Measurements from ENCODE around the gene STT3A. TPM values are rescaled to one million over a fixed set of nuclear protein-coding genes. Genes with fewer than 3 reads are reported as not detected.

Gene STT3A
- total and polyA plus RNA-seq, 2 experiments from 2014 or later: 91.7 to 156 TPM

DNA sequence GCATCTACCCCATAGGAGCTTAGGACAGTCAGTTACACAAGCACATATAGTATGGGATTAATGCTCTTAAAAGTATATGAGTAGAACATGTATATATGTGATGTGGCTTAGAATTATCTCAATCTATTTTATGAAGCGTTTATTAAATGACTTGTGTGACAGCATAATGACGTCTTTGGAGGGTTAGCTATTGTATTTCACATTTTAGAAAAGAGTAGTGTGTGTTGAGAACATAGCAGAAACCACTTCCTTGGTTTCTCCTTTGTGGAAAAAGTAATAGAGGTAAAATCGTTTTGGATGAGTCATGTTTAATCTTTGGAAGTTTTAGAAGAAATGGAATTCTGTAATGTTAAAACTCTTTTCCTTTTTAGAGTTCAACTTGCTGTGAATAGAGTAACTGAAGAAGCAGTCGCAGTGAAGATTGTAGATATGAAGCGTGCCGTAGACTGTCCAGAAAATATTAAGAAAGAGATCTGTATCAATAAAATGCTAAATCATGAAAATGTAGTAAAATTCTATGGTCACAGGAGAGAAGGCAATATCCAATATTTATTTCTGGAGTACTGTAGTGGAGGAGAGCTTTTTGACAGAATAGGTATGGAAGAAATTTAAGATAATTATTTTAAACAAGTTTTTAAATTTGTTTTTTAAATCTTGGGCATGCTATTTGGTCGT is 34.7 kb downstream of the STT3A start:
- H4K20me1 ChIP-seq (replicated peaks; ENCODE audit: insufficient read depth): peaks cover 5% of the 10 kb centered on the region; the same call in 1 of the 2 replicates
- peaks cover 49% of the 10 kb centered on the region for H3K79me2 ChIP-seq (replicated peaks; ENCODE audit: insufficient read depth)
- no peak overlapping the region for H3K27ac ChIP-seq (ENCODE audit: low read depth)
- ATAC-seq (no peak), DNase-seq (ENCODE audit: low spot score) (no peak)
- peaks cover 10% of the 10 kb centered on the region; the same call in 1 of the 2 replicates for H3K4me1 ChIP-seq (ENCODE audit: insufficient read depth)
- no peaks in the 10 kb centered on the region for H3K9me2 ChIP-seq (ENCODE audit: insufficient read depth)
- TF ChIP-seq NANOG (IDR thresholded peaks at IDR 0.05; ENCODE audit: borderline replicate concordance) (no peak), ZNF114 (CRISPR knock-in tag; IDR thresholded peaks at IDR 0.05) (no peak), JUNB (IDR thresholded peaks at IDR 0.05; ENCODE audit: unreplicated experiment) (no peak), ETS1 (IDR thresholded peaks at IDR 0.05) (no peak), ZNF331 (CRISPR knock-in tag; IDR thresholded peaks at IDR 0.05; ENCODE audit: low read depth) (no peak), CREB1 (CRISPR knock-in tag; IDR thresholded peaks at IDR 0.05; ENCODE audit: low read depth) (no peak), STAT1 (IDR thresholded peaks at IDR 0.05; ENCODE audit: unreplicated experiment) (no peak), CTCF (conservative IDR thresholded peaks at IDR 0.05; ENCODE audit: low read depth in 2 of 2) (no peak), POLR2AphosphoS5 (IDR thresholded peaks at IDR 0.05; ENCODE audit: low read depth) (no peak), EZH2 (IDR thresholded peaks at IDR 0.05; ENCODE audit: low read depth, unreplicated experiment) (no peak), EZH2phosphoT487 (IDR thresholded peaks at IDR 0.05; ENCODE audit: unreplicated experiment) (no peak)
- TF ChIP-seq, protein P1, sequence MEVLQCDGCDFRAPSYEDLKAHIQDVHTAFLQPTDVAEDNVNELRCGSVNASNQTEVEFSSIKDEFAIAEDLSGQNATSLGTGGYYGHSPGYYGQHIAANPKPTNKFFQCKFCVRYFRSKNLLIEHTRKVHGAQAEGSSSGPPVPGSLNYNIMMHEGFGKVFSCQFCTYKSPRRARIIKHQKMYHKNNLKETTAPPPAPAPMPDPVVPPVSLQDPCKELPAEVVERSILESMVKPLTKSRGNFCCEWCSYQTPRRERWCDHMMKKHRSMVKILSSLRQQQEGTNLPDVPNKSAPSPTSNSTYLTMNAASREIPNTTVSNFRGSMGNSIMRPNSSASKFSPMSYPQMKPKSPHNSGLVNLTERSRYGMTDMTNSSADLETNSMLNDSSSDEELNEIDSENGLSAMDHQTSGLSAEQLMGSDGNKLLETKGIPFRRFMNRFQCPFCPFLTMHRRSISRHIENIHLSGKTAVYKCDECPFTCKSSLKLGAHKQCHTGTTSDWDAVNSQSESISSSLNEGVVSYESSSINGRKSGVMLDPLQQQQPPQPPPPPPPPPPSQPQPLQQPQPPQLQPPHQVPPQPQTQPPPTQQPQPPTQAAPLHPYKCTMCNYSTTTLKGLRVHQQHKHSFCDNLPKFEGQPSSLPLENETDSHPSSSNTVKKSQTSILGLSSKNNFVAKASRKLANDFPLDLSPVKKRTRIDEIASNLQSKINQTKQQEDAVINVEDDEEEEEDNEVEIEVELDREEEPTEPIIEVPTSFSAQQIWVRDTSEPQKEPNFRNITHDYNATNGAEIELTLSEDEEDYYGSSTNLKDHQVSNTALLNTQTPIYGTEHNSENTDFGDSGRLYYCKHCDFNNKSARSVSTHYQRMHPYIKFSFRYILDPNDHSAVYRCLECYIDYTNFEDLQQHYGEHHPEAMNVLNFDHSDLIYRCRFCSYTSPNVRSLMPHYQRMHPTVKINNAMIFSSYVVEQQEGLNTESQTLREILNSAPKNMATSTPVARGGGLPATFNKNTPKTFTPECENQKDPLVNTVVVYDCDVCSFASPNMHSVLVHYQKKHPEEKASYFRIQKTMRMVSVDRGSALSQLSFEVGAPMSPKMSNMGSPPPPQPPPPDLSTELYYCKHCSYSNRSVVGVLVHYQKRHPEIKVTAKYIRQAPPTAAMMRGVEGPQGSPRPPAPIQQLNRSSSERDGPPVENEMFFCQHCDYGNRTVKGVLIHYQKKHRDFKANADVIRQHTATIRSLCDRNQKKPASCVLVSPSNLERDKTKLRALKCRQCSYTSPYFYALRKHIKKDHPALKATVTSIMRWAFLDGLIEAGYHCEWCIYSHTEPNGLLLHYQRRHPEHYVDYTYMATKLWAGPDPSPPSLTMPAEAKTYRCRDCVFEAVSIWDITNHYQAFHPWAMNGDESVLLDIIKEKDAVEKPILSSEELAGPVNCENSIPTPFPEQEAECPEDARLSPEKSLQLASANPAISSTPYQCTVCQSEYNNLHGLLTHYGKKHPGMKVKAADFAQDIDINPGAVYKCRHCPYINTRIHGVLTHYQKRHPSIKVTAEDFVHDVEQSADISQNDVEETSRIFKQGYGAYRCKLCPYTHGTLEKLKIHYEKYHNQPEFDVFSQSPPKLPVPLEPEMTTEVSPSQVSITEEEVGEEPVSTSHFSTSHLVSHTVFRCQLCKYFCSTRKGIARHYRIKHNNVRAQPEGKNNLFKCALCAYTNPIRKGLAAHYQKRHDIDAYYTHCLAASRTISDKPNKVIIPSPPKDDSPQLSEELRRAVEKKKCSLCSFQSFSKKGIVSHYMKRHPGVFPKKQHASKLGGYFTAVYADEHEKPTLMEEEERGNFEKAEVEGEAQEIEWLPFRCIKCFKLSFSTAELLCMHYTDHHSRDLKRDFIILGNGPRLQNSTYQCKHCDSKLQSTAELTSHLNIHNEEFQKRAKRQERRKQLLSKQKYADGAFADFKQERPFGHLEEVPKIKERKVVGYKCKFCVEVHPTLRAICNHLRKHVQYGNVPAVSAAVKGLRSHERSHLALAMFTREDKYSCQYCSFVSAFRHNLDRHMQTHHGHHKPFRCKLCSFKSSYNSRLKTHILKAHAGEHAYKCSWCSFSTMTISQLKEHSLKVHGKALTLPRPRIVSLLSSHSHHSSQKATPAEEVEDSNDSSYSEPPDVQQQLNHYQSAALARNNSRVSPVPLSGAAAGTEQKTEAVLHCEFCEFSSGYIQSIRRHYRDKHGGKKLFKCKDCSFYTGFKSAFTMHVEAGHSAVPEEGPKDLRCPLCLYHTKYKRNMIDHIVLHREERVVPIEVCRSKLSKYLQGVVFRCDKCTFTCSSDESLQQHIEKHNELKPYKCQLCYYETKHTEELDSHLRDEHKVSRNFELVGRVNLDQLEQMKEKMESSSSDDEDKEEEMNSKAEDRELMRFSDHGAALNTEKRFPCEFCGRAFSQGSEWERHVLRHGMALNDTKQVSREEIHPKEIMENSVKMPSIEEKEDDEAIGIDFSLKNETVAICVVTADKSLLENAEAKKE (CRISPR knock-in tag; IDR thresholded peaks at IDR 0.05): no peak
- TF ChIP-seq, protein P2, sequence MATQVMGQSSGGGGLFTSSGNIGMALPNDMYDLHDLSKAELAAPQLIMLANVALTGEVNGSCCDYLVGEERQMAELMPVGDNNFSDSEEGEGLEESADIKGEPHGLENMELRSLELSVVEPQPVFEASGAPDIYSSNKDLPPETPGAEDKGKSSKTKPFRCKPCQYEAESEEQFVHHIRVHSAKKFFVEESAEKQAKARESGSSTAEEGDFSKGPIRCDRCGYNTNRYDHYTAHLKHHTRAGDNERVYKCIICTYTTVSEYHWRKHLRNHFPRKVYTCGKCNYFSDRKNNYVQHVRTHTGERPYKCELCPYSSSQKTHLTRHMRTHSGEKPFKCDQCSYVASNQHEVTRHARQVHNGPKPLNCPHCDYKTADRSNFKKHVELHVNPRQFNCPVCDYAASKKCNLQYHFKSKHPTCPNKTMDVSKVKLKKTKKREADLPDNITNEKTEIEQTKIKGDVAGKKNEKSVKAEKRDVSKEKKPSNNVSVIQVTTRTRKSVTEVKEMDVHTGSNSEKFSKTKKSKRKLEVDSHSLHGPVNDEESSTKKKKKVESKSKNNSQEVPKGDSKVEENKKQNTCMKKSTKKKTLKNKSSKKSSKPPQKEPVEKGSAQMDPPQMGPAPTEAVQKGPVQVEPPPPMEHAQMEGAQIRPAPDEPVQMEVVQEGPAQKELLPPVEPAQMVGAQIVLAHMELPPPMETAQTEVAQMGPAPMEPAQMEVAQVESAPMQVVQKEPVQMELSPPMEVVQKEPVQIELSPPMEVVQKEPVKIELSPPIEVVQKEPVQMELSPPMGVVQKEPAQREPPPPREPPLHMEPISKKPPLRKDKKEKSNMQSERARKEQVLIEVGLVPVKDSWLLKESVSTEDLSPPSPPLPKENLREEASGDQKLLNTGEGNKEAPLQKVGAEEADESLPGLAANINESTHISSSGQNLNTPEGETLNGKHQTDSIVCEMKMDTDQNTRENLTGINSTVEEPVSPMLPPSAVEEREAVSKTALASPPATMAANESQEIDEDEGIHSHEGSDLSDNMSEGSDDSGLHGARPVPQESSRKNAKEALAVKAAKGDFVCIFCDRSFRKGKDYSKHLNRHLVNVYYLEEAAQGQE (IDR thresholded peaks at IDR 0.05; ENCODE audit: unreplicated experiment): no peak
- peaks cover 22% of the 10 kb centered on the region; the same call in 1 of the 2 replicates for H3K36me3 ChIP-seq (ENCODE audit: insufficient read depth)
- H3K4me3 Mint-ChIP-seq: peak overlapping the region; percentile 93
- H2AFZ ChIP-seq: no peak overlapping the region
- H3K36me3 Mint-ChIP-seq (ENCODE audit: low read depth): peaks cover 53% of the 10 kb centered on the region; the same call in 2 of the 3 replicates
- H3K27ac Mint-ChIP-seq: peak overlapping the region; percentile 98
- peaks cover 7% of the 10 kb centered on the region for H3K27me3 Mint-ChIP-seq (ENCODE audit: insufficient read depth, low read depth, poor library complexity)
- H3K9me3 Mint-ChIP-seq: no peaks in the 10 kb centered on the region
- H3K4me2 ChIP-seq: peak overlapping the region; percentile 76
- no peaks in the 10 kb centered on the region for H3K27me3 ChIP-seq (ENCODE audit: insufficient read depth)
- H3K4me3 ChIP-seq: peak overlapping the region; percentile 58
- peaks cover 7% of the 10 kb centered on the region; the same call in 1 of the 2 replicates for H3F3A ChIP-seq (replicated peaks; ENCODE audit: low read depth)
- H3K4me1 Mint-ChIP-seq: peaks cover 13% of the 10 kb centered on the region

All from GM23338 (cell line).